NOMO-1 treated with dmso at 0.1 percent for 144 hours (cell line): ENCODE results near the gene WDR5B.
A peak's percentile ranks its signal among the peaks of the same experiment; 100 is the strongest.

Experiments
- DNase-seq: peaks from one replicate; lab custom pipeline; 2025; ENCODE audit not compliant: unreplicated experiment; lab: John Stamatoyannopoulos, UW

WDR5B gene

GRCh38 chr3:122410111-122410510 is 5.8 kb downstream of the WDR5B start:
- no peak for DNase-seq

- DNase-seq: peak; percentile 8
Measured at GRCh38 chr3:122409446-122409845, 6.4 kb downstream of the WDR5B start.

- no peak for DNase-seq
Measured at GRCh38 chr3:122407946-122408345, 7.9 kb downstream of the WDR5B start.

GRCh38 chr3:122406198-122406597 is 9.7 kb downstream of the WDR5B start:
- DNase-seq: peak; percentile 16

- no peak for DNase-seq
Measured at GRCh38 chr3:122405015-122405414, 10.8 kb downstream of the WDR5B start.

GRCh38 chr3:122403489-122403888 is 12.4 kb downstream of the WDR5B start:
- DNase-seq: no peak

- DNase-seq: no peak
Measured at GRCh38 chr3:122398920-122399319, 16.9 kb downstream of the WDR5B start.

- no peak for DNase-seq
Measured at GRCh38 chr3:122397201-122397600, 18.7 kb downstream of the WDR5B start.

- DNase-seq: no peak
Measured at GRCh38 chr3:122396511-122396910, 19.4 kb downstream of the WDR5B start.

GRCh38 chr3:122395582-122395981 is 20.3 kb downstream of the WDR5B start:
- DNase-seq: no peak

GRCh38 chr3:122394173-122394572 is 21.7 kb downstream of the WDR5B start:
- DNase-seq: no peak

GRCh38 chr3:122392868-122393844 is 22.7 kb downstream of the WDR5B start:
- DNase-seq: peak; percentile 12

GRCh38 chr3:122391681-122392446 is 24.0 kb downstream of the WDR5B start:
- DNase-seq: no peak

GRCh38 chr3:122390665-122391064 is 25.2 kb downstream of the WDR5B start:
- DNase-seq: no peak

GRCh38 chr3:122389892-122390291 is 26.0 kb downstream of the WDR5B start:
- no peak for DNase-seq

GRCh38 chr3:122389197-122389596 is 26.7 kb downstream of the WDR5B start:
- no peak for DNase-seq

- no peak for DNase-seq
Measured at GRCh38 chr3:122387709-122388108, 28.2 kb downstream of the WDR5B start.

- peak; percentile 95 for DNase-seq
Measured at GRCh38 chr3:122383771-122384697, 31.8 kb downstream of the WDR5B start, which contains the start of gene FAM162A. Gene FAM162A, plus strand, starts transcription at chr3:122384182. Its CDS starts 84 bp downstream, at chr3:122384266.

- peak; percentile 77 for DNase-seq
Measured at GRCh38 chr3:122382888-122383666, 32.8 kb downstream of the WDR5B start, which contains the start of gene MIX23. Gene MIX23, minus strand, starts transcription at chr3:122383231. Its CDS starts 7 bp downstream, at chr3:122383224.

- DNase-seq: no peak
Measured at GRCh38 chr3:122377975-122378374, 37.9 kb downstream of the WDR5B start.
